T-helper 1 cell treated with Interleukin-12 subunit alpha and Interleukin-12 subunit beta and Interleukin-4 antibody, amounts not matched to agents 30 μg/mL and 1 μg/mL, for 36 hours (primary cell): Measurements from ENCODE around the gene BCL11B.

Experiments used
- H3K27ac Mint-ChIP-seq: one replicate; pipeline ENCODE4 v1.8.0; 2021; ENCODE audit warnings: mild to moderate bottlenecking, mixed read lengths
- H3K27me3 Mint-ChIP-seq: one replicate; pipeline ENCODE4 v1.8.0; 2021; ENCODE audit warnings: low read depth, mixed read lengths
- H3K36me3 Mint-ChIP-seq: one replicate; pipeline ENCODE4 v1.8.0; 2021; ENCODE audit warnings: low read depth, mixed read lengths
- H3K4me1 Mint-ChIP-seq: one replicate; pipeline ENCODE4 v1.8.0; 2021; ENCODE audit warnings: low read depth, mixed read lengths
- H3K4me3 Mint-ChIP-seq: one replicate; pipeline ENCODE4 v1.8.0; 2021; ENCODE audit warnings: mild to moderate bottlenecking, moderate library complexity, mixed read lengths
- H3K9me3 Mint-ChIP-seq: one replicate; pipeline ENCODE4 v1.8.0; 2021; ENCODE audit warnings: mixed read lengths

The BCL11B gene

DNA sequence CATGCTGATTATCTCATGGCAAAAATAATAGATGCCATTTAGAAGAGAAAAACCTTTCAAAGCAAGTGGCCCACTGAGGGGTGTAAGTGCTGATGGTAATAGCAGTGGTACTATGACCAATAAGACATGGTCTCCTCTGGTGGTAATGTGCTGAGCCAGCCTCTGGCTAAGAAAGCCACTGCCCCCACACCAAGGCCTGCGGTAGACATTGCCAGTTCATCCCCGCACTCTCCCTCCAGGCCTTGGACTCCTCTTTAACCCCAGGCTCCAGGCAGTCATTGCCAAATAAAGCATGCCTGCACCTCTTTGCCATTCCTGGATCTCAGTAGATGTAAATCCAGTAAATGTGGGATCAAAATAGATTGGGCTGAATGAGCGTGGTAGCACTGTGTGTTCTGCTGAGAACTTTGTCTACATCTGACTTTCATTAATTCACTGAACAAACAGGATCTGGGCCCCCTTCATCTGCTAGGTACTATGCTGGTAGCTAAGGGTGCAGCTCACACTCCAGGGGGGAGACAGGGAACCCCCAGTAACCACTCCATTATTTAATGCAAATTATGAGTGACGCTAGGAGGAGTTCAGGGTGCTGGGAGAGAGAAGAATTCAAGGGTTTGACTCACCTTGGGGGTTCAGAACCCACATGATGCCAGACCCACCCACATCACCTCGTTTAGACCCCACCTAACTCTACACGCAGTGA lies 89.3 kb downstream of the BCL11B start:
- Mint-ChIP-seq H3K27me3 (no peaks in the 10 kb centered on the region), H3K27ac (peak overlapping the region; percentile 62), H3K36me3 (peaks cover 44% of the 10 kb centered on the region), H3K9me3 (no peaks in the 10 kb centered on the region), H3K4me1 (peaks cover 92% of the 10 kb centered on the region), H3K4me3 (no peak overlapping the region)

DNA sequence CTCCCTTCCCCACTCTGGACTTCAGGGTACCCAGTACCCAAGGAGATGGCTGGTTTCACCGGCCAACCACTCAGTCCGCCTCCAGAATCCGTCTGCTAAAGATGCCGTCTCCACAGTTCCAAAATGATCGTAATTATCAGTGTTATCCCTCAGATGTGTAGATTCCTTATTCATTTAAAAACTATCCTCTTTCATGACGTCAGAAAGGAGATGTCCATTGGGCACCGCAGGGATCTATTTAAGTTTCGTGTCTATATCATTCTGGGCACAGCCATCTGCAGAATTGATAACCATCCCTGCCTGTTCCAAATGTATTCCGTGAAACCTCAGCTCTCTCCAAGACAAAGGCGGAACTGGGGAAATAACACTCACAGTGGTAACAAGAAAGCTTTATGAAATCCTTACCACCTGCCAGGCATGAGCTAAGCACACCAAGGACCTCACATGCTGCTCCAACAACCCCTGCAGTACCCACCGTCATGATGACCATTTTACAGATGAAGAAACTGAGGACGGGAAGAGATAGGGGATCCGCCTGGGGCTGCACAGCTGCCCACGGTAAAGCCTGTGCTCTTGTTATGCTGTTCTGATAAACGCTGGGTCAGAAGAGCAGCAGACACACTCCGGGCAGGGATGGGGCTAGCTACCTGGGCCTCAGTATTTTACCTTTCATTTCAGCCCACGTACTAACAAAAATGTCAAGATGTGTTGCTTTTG lies 90.0 kb downstream of the BCL11B start:
- H3K9me3 Mint-ChIP-seq = no peaks in the 10 kb centered on the region
- peaks cover 39% of the 10 kb centered on the region for H3K36me3 Mint-ChIP-seq
- H3K27ac Mint-ChIP-seq = peak overlapping the region; percentile 62
- H3K4me1 Mint-ChIP-seq = peaks cover 88% of the 10 kb centered on the region
- no peaks in the 10 kb centered on the region for H3K27me3 Mint-ChIP-seq
- peak overlapping the region; percentile 34 for H3K4me3 Mint-ChIP-seq

DNA sequence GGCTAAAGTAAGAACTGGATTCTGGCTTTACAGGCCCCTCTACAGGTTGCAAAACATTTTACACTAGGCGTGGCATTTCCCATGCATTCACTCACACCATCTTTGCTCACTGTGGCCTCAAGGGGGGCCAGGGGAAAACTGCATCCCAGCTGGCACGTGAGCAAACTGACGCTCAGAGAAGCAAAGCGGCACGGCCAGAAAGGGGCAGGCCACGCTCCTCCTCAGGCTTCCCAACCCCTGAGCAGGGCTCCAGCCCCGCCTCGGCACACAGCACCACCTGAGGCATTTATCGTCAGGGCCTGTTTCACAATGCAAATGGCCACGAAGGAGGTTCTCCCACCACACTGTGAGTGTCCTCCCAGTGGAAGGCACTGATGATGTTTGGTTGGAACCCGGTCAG lies 90.8 kb downstream of the BCL11B start:
- Mint-ChIP-seq H3K27me3 (no peaks in the 10 kb centered on the region), H3K27ac (peak overlapping the region; percentile 57), H3K36me3 (peaks cover 37% of the 10 kb centered on the region), H3K9me3 (no peaks in the 10 kb centered on the region), H3K4me3 (peak overlapping the region; percentile 34), H3K4me1 (peaks cover 82% of the 10 kb centered on the region)

DNA sequence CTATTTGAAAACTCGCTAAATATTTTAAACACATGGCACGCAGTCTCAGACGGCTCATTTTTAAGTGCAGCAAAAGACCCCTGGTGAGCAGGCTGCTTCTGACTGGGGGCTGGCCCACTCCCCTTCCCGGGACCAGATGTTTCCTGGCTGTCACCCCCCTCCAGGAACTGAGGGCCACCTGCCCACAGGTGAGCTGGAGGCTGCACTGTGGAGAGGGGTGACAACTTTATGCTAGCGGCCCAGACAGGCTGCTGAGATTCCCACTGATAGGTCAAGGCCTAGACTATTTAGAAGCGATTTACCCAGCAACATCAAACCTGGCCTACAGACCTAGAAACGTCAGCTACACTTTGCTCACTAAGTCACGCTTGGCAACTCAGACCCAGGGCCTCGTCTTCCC lies 92.1 kb downstream of the BCL11B start:
- H3K27ac Mint-ChIP-seq = peak overlapping the region; percentile 69
- H3K36me3 Mint-ChIP-seq = peaks cover 29% of the 10 kb centered on the region
- peak overlapping the region; percentile 44 for H3K4me3 Mint-ChIP-seq
- no peaks in the 10 kb centered on the region for H3K27me3 Mint-ChIP-seq
- no peaks in the 10 kb centered on the region for H3K9me3 Mint-ChIP-seq
- H3K4me1 Mint-ChIP-seq = peaks cover 70% of the 10 kb centered on the region

DNA sequence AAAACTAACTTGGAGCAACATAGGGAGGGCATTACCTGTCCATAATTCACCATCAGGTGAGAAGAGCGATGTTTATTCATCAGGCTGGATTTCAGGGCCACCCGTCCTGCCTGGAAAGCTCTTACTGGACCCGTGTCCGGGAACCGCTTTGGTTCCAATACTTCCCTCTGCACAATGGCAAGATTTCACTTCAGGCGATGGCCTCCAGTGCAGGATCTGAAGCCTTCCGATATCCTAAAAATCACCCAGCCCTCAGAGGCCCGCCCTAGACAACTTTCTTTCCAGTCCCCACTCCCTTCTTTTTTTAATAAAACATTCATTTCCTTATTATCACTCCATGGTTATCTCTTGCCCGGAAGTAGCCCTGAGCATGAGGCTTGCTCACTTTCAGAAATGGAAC lies 92.5 kb downstream of the BCL11B start:
- Mint-ChIP-seq H3K36me3 (peaks cover 29% of the 10 kb centered on the region), H3K9me3 (no peaks in the 10 kb centered on the region), H3K27ac (peak overlapping the region; percentile 69), H3K4me1 (peaks cover 65% of the 10 kb centered on the region), H3K4me3 (peak overlapping the region; percentile 44), H3K27me3 (no peaks in the 10 kb centered on the region)

DNA sequence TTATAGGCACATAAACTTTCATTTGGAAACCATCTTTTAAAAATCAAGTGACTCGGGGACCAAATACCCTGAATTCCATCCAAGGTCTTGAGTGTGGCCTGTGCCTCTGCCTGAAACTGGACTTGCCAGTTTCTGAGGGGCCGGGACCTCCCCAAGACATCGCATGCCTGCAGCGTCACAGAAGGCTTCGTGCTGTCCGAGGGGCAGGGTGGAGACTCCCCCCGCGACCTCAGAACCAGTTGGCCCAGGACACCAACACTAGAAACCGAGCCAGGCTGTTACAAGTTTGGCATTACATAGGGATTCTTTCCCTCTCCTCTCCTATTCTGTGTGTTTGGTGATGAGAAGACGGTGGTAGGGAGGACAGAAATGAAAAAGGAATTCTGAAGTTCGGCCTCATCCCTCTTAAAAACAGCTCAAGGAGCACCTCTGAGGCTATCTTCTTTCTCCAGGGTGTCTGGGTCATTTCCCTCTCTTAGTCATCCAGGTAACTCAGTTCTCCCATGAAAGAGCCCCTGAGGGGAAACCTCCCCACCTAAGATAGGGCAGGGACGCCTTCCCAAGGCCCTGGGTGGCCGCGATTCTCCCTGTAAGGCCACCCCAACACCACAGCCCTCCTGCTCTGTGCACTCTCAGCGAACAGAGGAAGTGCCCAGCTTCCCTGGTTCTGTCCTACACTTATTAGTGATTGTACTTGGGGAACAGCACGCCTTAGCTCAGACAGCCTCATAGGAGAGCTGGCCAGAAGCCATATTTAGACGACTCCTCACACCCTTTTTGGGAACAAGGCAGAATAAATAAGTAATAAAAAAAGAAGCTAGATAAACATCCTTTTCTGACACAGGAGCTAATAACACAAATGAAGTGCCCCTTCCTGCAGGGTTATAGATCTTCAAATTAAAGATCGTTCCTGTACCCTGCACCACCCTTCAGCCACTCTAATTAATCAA lies 93.8 kb downstream of the BCL11B start:
- Mint-ChIP-seq H3K36me3 (peaks cover 30% of the 10 kb centered on the region), H3K9me3 (no peaks in the 10 kb centered on the region), H3K4me1 (peaks cover 55% of the 10 kb centered on the region), H3K27ac (peak overlapping the region; percentile 88), H3K27me3 (no peaks in the 10 kb centered on the region), H3K4me3 (peak overlapping the region; percentile 56)

DNA sequence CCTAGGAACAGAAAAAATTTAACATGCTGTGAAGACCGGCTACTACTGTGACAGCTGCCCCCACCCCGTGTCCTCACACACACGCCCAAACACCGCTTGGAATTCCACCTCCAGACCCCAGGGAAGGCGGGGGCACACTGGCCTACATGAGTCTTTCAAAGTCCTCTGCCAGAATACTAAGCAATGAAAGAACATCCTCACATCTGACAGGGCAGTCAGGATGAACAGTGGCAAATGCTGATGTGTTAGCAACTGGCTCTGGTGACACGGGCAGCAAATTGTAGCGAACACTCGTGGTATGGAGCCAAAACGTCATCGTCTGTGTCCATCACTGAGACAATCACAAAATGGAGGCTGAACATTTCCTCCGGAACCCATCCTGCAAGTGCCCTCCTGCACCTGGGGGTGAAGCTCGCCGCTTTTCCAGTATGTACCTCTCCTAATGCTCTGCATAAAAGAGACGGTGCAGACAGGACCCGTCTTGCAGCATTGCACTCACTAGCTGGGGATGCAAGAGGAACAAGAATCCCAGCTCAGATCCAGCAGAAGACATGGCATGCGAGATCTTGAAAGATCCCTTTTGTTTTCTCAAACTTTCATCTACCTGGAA lies 94.8 kb downstream of the BCL11B start:
- Mint-ChIP-seq H3K4me1 (peaks cover 45% of the 10 kb centered on the region), H3K27ac (peak overlapping the region; percentile 88), H3K36me3 (peaks cover 30% of the 10 kb centered on the region), H3K27me3 (no peaks in the 10 kb centered on the region), H3K9me3 (no peaks in the 10 kb centered on the region), H3K4me3 (no peak overlapping the region)

DNA sequence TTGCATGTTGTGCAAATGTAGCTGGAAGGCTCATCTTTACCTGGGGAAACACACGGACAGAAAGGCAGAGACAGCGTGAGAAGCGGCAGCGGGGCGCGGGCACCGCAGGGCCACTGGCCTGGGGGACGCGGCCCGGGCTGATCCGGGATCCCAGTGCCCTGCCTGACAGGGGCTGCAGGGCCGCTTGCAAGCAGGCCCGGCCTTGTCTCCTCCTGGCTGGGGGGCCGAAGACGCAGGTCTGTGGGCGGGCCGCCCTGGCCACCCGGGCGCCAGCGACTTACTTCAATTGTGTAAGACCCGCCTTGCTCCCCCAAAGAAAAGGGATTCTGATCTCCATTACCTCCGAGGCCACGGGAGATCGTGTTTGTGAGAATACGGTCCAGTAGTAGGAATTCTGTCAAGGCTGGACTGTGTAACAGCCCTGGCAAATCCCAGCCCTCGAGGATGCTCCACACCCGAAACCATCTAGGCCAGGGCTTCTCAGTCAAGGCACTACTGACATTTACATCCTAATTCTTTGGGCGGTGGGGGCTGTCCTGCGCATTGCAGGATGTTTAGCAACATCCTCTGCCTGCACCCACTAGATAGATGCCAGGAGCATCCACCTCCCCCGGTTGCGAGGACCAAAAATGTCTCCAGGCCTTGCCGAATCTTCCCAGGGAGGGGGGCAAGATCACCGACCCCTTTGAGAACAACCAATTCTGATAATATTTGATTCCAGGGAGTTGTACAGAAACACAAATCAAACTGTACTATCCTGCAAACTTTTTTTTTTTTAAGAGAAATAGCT lies 95.6 kb downstream of the BCL11B start:
- Mint-ChIP-seq H3K4me1 (peaks cover 37% of the 10 kb centered on the region), H3K27ac (no peak overlapping the region), H3K4me3 (no peak overlapping the region), H3K9me3 (no peaks in the 10 kb centered on the region), H3K27me3 (no peaks in the 10 kb centered on the region), H3K36me3 (peaks cover 30% of the 10 kb centered on the region)

DNA sequence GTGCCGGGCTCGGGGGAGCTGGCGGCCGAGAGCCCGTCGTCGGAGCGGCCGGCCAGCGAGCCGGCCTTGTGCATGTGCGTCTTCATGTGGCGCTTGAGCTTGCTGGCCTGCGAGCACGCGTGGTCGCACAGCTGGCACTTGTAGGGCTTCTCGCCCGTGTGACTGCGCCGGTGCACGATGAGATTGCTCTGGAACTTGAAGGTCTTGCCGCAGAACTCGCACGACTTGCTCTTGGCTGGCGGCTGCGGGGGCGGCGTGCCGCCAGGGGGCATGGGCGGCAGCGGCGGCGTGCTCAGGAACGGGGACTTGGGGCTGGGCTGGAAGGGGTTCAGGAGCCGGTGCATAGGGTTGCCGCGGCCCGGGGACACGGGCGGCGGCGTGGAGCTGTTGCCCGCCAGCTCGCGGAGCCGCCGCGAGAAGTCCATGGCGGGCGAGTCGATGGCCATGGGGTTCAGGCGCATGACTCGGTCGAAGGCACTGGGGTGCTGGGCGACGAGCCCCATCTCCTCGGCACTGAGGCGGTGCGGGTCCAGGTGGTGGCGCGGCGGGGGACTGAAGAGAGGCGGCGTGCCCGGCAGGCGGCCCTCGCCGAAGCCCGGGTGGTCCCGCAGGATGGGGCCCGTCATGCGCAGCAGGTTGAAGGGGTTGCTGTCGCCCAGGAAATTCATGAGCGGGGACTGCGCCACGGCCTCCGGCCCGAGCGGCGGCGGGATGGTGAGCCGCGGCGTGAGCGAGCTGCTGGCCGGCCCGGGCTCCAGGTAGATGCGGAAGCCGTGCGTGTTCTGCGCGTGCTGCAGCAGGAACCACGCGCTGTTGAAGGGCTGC lies 96.5 kb downstream of the BCL11B start:
- Mint-ChIP-seq H3K9me3 (no peaks in the 10 kb centered on the region), H3K27ac (no peak overlapping the region), H3K27me3 (no peaks in the 10 kb centered on the region), H3K4me1 (peaks cover 33% of the 10 kb centered on the region), H3K36me3 (peaks cover 34% of the 10 kb centered on the region), H3K4me3 (no peak overlapping the region)

DNA sequence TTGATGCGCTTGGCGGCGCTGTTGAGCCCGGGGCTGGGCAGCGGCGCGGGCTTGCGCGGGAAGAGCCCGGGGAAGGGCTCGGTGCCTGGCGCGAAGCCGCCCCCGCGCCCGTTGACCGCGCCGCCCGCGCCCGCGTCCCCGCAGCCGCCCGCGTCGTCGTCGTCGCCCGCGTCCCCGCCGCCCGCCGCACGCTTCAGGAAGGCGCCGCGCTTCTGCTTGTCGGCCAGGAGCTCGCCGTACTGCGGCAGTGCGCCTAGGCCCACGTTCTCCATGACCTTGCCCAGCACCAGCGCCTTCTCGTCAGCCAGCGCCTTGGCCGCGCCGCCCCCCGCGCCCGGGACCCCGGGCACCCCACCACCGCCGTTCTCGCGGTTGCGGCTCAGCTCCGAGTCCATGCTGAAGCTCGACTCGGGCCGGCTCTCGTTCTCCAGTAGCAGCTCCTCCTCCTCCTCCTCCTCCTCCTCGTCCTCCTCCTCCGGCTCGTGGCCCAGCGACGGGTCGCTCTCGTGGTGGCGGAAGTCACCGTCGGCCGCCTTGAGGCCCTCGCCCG lies 97.2 kb downstream of the BCL11B start:
- Mint-ChIP-seq H3K27ac (no peak overlapping the region), H3K4me3 (no peak overlapping the region), H3K36me3 (peaks cover 31% of the 10 kb centered on the region), H3K9me3 (no peaks in the 10 kb centered on the region), H3K27me3 (no peaks in the 10 kb centered on the region), H3K4me1 (peaks cover 26% of the 10 kb centered on the region)

DNA sequence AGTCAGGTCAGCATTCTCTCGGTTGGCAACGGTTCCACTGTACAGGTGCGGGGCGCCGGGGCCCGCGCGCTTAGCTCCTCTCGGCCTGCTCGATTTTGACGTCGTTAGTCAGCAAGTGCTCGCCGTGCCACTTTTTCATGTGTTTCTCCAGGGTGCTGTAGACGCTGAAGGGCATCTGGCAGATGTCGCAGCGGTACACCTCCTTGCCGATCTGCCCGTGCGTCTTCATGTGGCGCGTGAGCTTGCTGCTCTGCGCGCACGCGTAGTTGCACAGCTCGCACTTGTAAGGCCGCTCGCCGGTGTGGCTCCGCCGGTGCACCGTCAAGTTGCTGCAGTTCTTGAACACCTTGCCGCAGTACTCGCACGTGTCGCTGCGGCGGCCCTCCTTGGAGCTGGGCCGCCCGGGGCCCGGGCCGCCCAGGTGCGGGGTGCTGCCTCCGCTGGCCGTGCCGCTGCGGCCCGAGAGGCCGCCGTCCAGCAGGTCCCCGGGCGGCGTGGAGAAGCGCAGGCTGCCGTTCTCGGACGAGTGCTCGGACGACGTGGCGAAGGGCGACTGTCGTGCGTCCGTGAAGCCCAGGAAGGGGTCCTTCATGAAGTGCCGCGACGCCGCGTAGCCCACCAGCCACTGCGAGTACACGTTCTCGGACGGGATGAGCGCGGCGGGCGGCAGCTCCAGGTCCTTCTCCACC lies 97.8 kb downstream of the BCL11B start:
- H3K9me3 Mint-ChIP-seq = no peaks in the 10 kb centered on the region
- no peak overlapping the region for H3K27ac Mint-ChIP-seq
- H3K27me3 Mint-ChIP-seq = no peaks in the 10 kb centered on the region
- H3K4me1 Mint-ChIP-seq = peaks cover 21% of the 10 kb centered on the region
- no peak overlapping the region for H3K4me3 Mint-ChIP-seq
- H3K36me3 Mint-ChIP-seq = peaks cover 27% of the 10 kb centered on the region

DNA sequence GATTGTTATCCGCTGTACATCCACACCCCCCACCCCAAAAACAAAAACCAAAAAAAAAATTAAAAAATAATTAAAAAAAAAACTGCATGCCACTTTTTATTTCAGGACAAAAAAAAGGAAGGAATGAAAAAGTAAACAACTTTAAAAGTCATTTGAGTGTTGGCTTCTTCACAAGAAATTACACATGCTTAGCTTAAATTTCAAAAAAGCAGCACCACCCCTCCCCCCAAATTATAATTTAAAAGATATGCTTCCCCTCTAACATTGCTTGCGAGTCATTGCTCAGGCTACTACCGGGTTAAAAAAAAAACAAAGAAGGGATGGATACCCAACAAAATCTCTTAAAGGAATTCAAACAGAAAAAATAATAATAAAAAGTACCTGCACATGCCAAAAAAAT lies 98.5 kb downstream of the BCL11B start:
- Mint-ChIP-seq H3K36me3 (peaks cover 28% of the 10 kb centered on the region), H3K4me1 (peaks cover 17% of the 10 kb centered on the region), H3K27ac (no peak overlapping the region)

More for the DNA sequence above, 98.5 kb downstream of the BCL11B start:
- no peak overlapping the region for H3K4me3 Mint-ChIP-seq
- H3K9me3 Mint-ChIP-seq = no peaks in the 10 kb centered on the region
- no peaks in the 10 kb centered on the region for H3K27me3 Mint-ChIP-seq
